HG03039 (cell line): Measurements from ENCODE around the gene RSPH9.

Source experiments
- ATAC-seq: cut with Tn5 transposase; IDR thresholded peaks from one replicate; pipeline ENCODE4 v1.9.1; 2021; ENCODE audit warnings: mild to moderate bottlenecking, moderate library complexity; ENCODE audit not compliant: unreplicated experiment

RSPH9 gene

DNA sequence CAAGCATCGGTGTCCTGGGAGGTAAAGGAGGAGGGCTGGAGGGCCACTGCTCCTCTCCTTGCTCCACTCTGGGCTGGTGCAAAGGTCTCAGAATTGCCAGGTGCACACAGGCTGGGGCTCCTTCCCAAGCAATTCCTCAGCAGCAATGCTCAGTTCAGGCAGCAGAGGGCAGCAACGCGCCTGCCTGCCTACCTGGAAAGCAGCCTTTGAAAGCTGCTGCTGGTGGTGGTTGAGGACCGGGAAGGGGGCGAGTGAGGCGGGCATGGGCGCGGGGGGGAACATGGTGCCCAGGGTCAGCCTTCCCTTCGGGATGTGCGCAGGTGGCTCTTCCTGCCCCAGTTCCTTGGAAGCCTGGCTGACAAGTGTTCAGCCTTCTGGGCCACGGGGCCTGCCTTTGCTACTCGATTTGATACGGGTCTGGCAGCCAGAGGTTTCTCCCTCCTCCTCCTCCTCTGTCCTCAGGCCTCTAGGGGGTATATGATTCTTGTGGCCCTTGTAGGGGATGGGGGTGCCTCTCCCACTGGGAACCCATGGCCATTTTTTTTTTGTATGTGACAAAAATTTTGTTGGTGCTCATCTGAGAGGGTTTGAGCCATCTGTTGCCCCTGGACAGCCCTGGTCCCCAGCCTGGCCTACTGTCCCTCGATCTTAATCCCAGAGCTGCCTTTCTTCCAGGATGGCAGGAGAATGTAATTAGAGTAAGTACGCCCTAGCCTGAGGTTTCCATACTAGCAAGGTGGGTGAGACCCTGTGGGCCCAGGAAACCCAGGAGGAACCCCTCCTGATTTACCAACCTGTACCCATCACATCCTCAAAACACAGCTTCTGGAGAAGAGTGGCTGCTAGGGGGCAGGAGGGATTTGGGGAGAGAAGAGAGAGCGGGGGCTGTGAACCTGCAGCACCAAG, 22.7 kb downstream of the RSPH9 start:
- ATAC-seq: no peak

DNA sequence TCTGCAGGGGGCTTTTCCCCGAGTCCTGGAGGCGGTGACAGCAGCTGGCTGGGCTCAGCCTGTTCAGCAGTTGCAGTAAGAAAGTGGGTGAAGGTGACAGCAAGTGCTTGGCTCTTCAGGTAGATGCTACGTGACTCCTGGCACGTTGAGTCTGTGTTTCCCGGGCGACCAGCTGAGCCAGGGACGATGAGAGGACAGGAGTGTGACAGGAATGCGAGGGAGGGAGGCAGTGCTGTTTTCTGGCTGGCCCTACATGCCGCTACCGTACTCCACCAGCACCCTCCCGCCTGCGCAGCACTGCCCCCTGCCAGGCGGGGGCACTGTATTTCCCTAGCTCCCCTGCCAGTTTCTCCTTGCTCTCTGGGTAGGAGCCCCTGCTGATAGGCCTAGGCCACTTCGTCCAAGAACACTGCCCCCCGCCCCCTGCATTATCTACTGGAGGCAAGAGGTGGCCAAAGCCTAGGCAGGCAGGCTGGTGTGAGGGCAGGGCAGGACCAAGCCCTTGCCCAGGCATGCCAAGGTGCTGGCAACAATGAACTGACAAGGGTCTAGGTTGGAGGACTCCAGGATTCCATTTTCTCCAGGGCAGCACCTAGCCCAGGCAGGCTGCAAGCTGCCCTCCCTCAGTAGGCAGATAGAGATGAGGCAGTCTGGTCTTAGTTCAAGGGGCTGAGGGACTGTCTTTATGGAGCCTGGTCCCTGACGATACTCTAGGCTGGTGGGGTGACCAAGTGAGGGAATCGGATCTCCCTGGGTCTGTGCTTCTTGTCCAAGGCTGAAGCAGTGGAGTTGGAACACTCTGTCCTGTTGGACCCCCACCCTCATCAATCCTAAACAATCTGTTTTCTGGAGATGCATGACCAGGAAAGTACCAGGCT, 23.6 kb downstream of the RSPH9 start:
- ATAC-seq: no peak

DNA sequence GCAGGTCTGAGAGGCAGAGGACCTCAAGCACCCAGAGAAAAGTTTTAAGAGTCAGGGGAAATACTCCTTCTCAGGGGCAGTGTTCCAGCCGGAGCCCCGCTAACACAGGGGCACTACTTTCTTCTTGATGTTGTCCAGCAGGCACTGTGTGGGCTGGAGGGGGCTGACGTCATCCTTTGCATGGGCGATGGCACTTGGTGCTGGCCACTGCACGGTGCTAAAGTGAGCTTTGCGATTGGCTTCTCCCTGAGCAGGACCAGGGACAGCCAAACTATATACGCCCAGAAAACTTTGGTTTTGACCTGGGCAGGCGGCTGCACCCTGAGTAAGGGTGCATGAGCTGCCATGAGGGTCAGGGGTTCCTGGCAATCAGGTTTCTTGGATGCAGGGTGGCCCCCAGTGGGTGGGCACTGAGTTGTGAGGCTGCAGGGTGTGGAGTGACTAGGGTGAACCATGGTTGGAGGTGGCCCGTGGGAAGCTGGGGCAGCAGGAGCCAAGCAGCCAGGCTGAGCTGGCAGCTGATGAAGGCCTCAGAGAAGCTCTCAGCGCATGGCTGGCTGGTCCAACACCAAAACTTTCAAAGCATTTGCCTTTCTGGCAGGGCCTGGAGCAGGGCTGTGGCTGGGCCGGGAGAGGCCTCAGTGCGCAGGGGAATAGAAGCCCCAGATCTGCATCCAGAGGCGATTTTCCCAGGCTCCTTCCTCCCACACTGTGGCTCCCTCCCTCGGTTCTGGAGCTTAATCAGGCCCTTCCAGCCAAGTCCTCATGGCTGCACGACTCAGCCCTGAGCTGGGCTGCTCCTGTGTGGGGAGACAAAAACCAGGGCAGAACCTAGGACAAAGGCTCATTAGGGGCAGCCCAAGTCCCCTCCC, 24.4 kb downstream of the RSPH9 start:
- ATAC-seq: no peak

DNA sequence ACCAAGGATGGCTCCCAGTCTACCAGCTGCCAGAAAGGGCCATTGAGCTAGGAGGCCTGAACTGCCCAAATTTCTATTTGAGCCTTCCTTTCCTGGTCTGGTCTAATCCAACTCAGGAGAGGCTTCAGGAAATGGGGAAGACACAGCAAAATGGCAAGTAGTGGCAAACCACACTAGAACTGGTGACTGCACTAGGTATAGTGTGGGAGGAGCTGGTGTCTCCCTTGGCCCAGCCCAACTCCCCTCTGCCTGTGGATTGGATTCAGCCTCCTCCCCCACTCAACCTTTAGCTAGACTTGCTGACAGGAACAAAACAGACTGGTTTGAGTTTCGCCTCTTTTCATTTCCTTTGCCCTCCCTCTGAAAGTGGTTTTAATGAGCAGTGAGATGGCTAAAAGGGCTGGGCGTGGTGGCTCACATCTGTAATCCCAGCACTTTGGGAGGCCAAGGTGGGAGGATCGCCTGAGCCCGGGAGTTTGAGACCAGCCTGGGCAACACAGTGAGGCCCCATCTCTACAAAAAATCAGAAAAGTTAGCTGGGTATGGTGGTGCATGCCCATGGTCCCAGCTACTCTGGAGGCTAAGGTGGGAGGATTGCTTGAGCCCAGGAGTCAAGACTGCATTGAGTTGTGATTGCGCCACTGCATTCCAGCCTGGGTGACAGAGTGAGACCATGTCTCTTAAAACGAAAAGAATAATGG, 25.2 kb downstream of the RSPH9 start:
- no peak for ATAC-seq

DNA sequence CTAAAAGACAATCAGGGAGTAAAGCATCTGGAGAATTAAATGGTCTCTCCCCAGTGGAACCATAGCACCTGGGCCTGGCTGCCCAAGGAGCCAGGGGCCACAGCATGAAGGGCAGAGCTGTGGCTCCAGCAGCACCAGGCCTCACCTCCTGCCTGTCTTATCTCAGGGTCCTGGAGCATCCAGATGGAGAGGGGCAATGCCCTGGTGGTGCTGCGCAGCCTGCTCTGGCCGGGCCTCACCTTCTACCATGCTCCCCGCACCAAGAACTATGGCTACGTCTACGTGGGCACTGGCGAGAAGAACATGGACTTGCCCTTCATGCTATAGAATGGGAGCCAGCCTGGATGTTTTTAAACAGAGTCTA, 25.8 kb downstream of the RSPH9 start:
- ATAC-seq: no peak

DNA sequence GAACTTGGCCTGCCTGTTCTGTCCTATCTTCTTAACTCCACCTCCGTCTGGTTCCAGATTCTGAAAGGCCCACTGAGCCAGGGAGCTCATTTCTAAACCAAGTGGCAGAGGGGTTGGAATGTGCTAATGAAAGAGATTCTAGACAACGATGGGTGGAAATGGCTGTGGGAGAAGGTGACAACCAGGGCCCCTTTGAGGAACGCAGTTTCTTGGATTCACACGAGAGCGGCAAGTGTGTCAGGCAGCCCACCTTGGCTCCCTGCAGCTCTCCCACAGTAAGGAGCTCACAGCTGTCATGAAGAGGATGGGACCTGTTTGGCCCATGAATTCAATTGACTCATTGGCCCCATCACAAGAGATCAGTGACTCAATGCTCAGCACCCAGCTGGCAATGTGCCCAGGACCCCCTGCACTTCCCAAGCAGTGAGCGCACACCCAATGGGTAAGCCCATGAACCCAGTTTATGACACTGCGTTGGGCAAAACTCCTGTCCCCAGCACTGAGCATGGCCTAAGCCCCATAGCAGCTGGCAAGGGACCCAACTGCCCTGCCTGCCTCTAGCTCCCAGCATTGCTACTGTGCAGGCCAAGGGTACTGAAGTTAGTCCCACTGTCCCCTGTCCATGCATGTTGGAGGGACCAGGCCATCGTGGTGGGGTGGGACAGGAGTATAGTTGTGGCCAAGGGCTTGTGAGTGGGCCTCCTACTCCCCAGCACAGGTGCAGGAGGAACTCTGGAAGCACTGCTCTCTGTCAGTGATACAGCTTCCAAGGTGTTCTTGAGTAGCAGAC, 26.4 kb downstream of the RSPH9 start:
- no peak for ATAC-seq

DNA sequence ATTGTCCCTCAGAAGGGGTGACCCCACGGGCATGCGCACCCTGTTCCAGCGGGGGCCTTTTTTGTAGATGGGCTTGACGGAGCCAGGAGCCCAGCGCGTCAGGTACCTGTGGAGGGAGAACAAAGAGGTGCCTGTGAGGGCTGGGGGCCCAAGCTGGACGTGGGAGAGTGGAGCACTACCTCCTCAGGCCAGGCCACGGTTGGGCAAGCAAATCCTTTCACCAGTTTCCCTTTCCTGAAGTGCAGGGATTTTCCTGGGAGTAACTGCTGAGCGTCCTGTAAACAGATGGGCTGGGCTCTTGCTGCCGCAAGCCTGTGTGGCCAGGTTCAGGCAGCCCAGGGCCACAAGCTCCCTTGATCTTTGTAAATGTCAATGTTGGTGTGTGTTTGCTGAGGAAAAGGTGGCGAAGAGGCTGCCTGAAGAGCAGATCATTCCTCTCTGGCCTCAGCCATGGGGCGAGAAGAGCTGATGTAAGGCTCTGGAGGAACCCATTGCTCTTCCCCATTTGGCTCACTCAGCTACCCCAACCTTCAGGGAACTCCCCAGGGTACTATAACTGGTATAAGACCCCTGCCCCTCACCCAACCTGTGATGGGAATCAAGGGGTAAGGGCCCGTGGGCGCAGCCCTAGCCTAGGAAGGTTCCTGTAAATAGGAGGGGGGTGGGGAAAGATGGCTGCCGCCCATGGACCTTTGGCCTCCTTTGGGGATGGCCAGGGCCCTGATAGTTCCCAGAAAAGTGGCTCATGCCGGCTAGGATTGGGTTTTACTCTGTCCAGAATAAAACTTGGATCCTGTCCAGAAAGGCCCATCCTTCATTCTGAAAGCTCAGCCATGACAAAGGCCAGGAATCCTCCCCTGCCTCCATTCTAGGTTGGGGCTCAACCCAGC, 27.2 kb downstream of the RSPH9 start:
- no peak for ATAC-seq

DNA sequence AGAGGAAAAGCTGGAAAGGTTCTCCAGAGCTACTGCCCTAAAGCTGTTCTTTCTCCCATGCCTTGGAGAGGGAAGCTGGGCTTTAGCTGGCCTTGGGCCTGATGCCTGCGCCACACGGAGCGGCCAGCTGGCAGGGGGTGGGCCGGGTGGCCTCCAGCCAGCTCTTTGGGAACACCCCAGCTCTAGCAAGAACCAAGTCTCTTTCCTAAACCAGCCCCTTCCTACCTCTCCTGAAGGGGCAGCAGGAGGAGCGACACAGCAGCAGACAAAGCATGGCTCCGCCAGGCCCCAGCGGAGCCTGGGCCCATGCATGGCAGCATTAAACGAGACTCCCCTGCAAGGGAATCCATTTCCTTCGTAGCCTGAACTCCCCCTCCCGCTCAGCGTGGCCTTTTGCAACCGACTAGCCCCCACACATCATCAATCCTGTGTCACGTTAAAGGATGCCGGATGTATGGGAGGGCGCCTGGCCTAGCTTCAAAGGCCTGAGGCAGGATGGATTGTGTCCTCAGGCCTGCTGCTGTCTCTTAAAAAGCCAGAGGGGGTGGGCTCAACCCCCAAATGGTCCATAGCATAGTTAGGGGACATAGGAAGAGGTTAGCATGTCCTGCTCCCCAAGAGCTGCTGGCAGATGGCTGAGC, 28.7 kb downstream of the RSPH9 start:
- ATAC-seq: no peak

DNA sequence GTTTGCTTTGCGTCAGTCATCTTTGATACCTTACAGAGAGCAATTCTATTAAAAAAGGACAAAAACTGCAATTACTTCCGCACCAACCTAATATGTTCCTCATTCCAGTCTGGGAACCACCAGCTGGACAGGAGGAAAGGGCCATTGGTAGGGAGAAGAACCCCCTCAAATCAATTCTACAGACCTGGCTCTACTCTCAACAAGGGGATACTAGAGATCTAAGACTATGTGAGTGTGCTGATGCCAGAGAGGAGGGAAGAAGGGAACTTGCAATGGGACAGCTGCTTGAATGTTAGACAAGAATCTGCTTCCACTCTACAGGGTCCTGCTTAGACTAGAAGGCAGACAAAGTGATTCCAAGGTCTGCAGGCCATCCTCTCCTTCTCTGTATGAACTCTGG, 29.5 kb downstream of the RSPH9 start:
- no peak for ATAC-seq

DNA sequence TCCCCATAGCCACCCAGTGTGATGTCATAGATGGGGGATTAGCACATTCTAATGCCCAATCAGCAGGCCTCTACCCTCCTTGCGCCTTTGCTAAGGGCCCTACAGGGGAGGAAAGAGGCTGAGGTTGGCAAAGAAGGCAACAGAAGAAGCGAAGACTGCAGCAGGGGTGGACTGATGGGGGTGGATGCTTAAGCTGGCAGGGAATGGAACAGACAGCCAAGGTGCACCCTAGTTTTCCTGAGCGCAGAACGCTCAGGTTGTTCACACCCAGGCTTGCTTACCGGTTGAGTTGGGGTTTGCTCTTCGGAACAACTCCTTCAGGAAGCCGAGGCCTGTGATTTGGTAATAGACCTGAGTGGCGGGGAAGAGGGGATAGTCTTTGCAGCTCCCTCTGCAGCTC, 30.1 kb downstream of the RSPH9 start:
- ATAC-seq: no peak

DNA sequence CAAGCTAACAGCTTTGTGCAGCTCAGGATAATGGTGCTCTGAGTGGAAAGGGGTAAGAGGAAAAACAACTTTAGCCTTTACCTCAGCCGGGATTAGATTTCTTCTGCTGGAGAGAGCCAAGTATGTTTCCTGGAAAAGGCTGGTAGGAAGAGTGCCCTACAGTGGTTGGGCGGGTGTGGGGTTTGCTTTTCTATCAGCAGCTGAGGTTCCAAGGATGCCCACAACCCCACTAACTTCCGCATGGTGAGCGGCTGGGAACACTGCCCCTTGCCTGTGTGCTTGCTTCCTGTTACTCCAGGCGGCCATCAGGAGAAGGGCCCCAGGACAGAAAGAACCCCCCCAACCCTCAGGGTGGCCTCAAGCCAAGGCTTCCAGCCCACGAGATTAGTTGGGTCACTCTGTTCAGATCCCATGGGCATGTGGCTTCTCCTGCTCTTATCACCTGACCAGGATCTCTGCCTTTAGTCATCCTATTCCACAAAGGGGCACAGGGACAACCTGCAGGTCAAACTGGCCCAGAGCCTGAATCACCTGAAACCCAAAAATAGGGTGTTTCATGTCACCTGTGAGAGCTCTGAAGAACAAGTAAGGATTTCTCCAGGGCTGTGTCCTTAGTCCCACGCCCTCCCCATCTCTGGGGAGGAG, 32.2 kb downstream of the RSPH9 start:
- ATAC-seq: no peak

DNA sequence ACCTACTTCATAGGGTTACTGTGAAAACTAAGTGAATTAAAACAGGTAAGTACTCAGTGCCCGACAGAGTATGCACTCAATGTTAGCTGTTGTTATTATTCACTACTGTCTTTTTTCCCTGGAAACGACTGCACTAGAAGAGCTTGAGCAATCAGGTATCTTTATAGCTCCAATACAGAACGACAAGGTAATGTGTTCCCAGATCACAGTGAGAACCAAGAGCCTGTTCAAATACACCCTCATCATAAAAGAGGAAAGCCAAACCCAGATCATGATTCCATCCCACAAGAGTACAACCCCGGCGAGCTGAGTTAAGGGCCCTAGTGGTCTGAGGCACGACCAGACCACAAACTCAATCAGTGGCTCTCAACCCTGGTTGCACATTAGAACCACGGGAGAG, 32.9 kb downstream of the RSPH9 start:
- ATAC-seq: no peak

DNA sequence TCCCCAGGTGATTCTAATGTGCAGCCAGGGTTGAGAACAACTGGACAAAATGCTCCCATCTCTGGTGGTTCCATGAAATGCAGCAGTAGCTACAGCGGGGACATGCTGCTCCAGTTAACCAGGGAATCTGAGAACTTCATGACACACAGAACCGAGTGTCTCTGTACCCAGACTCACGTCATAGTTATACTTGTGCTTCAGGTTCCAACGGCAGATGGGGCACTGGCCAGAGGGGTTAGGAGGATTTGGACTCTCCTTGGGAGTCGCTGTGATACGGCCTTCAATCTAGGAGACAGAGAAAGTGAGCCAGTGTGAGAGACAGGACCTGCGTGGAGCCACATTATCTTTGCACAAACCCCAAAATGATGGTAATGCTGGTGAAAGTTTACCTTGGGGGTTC, 33.5 kb downstream of the RSPH9 start:
- ATAC-seq: no peak

DNA sequence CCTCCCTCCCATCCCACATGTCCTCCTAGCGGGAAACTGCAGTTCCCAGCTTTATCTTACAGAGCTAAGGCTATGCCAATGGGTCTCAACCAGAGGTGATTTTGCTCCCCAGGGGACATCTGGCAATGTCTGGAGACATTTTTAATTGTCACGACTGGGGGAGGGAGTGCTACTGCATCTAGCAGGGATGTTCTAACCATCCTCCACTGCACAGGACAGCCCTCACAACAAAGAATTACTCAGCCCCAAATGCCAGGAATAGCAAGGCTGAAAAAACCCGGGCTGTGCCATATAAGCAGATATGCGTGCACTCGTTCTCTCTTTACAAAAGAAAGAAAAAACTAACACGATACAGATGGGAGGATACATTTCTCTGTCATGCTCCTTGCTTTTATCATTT, 34.2 kb downstream of the RSPH9 start:
- no peak for ATAC-seq

DNA sequence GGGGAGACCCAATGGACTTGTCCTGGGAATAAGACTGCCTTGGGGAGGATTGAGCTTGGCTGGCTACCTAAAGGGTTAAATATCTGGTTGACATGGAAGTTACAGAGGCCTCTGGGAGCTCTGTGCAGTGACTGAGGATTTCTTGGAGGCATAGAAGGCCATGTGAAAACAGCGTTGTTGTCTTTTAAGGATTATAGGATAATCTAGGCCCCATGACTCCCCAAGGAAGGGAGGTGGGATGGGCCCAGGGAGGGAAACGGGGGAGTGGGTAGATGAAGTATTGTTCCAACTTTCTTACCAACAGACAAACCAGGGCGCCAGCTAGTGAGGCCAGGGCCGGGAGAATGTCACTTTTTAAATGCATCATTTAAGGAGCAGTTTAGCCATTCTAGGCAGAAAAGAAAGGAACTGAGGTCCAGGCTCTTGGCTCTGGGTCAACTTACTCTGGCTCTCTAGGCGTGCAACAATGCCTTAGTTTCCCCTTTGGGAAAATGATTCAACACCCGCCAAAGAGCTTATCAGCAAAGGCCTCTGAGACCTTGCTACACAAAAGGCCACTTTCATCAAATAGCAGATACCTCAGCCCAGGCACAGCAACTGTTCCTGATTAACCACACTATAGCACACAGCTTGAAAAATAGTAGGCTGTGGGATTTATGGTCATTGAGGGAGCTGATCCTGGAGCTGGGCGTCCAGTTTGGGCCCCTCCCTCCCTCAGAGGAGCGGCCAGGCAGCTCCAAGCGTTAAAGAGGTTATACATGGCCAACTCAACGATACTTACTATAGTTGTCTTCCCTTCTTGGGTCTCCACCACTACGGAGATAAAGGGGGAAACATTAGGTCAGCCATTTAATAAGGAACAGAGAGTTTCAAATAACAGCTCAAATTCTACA, 35.7 kb downstream of the RSPH9 start:
- ATAC-seq: no peak

DNA sequence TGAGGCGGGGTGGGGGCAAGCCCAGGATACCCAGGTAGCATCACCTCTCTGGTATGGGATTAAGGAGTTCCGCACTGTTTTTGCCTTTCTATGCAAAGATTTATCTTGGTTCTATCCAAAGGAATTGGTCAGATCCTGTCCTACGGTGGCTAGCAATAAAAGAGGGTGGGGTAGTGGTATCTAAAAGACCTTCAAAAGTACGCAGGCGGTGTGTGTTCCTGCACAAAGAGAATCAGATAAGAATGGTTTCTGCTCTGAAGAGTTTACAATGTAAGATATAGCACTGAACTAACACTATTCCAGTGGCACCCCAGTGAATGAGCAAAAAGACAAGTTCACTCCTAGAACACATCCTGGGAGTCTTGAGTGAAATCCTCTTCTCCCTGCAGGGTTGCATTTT, 36.5 kb downstream of the RSPH9 start:
- no peak for ATAC-seq
